ENCODE measurements around the gene NMNAT1.

Gene NMNAT1

GRCh38 chr1:9989773-9990172 is 46.5 kb downstream of the NMNAT1 start:
- WGBS (ENCODE audit: insufficient coverage) = 96% methylated on average over 5 of the region's 5 CpGs
- H3K4me1 ChIP-seq (ENCODE audit: control extremely low read depth in 1 of 4, control insufficient read depth in 4 of 4, insufficient read depth in 4 of 4, low read length in 3 of 4) = peaks cover 0 to 13% (median 1%) of the 10 kb centered on the region in 4 experiments
- H3K27me3 ChIP-seq (replicated peaks in 2 of 5; ENCODE audit: control insufficient read depth in 4 of 5, insufficient read depth in 5 of 5, low read length in 4 of 5) = peaks cover 0 to 16% (median 6%) of the 10 kb centered on the region in 5 experiments
- peaks cover 0 to 2% (median 0%) of the 10 kb centered on the region in 4 experiments for H3K36me3 ChIP-seq (ENCODE audit: control insufficient read depth in 4 of 4, insufficient read depth in 4 of 4, low read length in 3 of 4)
- ChIA-PET POLR2A (no interaction called here), CTCF (interaction anchor here (1.0 to 1.4 kb wide), 3 partner anchors 26 to 39 kb away, joined by 3 read pairs; no protein-coding TSS in a partner anchor)
- no peak overlapping the region for H3K4me3 ChIP-seq (ENCODE audit: control insufficient read depth in 1 of 7, extremely low read depth in 1 of 7, insufficient read depth in 4 of 7, low read depth in 2 of 7, low read length in 6 of 7)
- no peak overlapping the region for H3K27ac ChIP-seq (ENCODE audit: insufficient read depth in 1 of 2, low read depth in 1 of 2, low read length in 2 of 2, poor library complexity in 1 of 2, severe bottlenecking in 2 of 2)
- DNase-seq = no peak
- H3K9me3 ChIP-seq (ENCODE audit: control extremely low read depth in 1 of 5, control insufficient read depth in 4 of 5, insufficient read depth in 2 of 5, low read depth in 1 of 5, low read length in 4 of 5) = no peaks in the 10 kb centered on the region

GRCh38 chr1:9990944-9991343 is 47.7 kb downstream of the NMNAT1 start:
- DNase-seq = peak in 2 of 3 donors; percentile 28 to 40
- no peak overlapping the region for H3K27ac ChIP-seq (ENCODE audit: insufficient read depth in 1 of 2, low read depth in 1 of 2, low read length in 2 of 2, poor library complexity in 1 of 2, severe bottlenecking in 2 of 2)
- H3K36me3 ChIP-seq (ENCODE audit: control insufficient read depth in 4 of 4, insufficient read depth in 4 of 4, low read length in 3 of 4) = no peaks in the 10 kb centered on the region
- CTCF ChIA-PET = interaction anchor here (1.2 kb wide), 1 partner anchor 24 kb away, joined by 3 read pairs; no protein-coding TSS in a partner anchor
- H3K4me1 ChIP-seq (ENCODE audit: control extremely low read depth in 1 of 4, control insufficient read depth in 4 of 4, insufficient read depth in 4 of 4, low read length in 3 of 4) = peaks cover 0 to 13% (median 1%) of the 10 kb centered on the region in 4 experiments
- no peaks in the 10 kb centered on the region for H3K9me3 ChIP-seq (ENCODE audit: control extremely low read depth in 1 of 5, control insufficient read depth in 4 of 5, insufficient read depth in 2 of 5, low read depth in 1 of 5, low read length in 4 of 5)
- H3K27me3 ChIP-seq (replicated peaks in 2 of 5; ENCODE audit: control insufficient read depth in 4 of 5, insufficient read depth in 5 of 5, low read length in 4 of 5) = peaks cover 0 to 27% (median 8%) of the 10 kb centered on the region in 5 experiments
- WGBS (ENCODE audit: insufficient coverage) = no CpG with 5 or more reads among the region's 2 CpGs
- no peak overlapping the region for H3K4me3 ChIP-seq (ENCODE audit: control insufficient read depth in 1 of 7, extremely low read depth in 1 of 7, insufficient read depth in 4 of 7, low read depth in 2 of 7, low read length in 6 of 7)
- POLR2A ChIA-PET = interaction anchor here (0.6 kb wide), 1 partner anchor 319 kb away, joined by 3 read pairs; no protein-coding TSS in a partner anchor

- Histone ChIP-seq H3K4me3 (ENCODE audit: control insufficient read depth in 1 of 7, extremely low read depth in 1 of 7, insufficient read depth in 4 of 7, low read depth in 2 of 7, low read length in 6 of 7) (no peak overlapping the region), H3K27me3 (replicated peaks in 2 of 5; ENCODE audit: control insufficient read depth in 4 of 5, insufficient read depth in 5 of 5, low read length in 4 of 5) (peaks cover 0 to 46% (median 13%) of the 10 kb centered on the region in 5 experiments), H3K36me3 (ENCODE audit: control insufficient read depth in 4 of 4, insufficient read depth in 4 of 4, low read length in 3 of 4) (no peaks in the 10 kb centered on the region), H3K4me1 (ENCODE audit: control extremely low read depth in 1 of 4, control insufficient read depth in 4 of 4, insufficient read depth in 4 of 4, low read length in 3 of 4) (peaks cover 0 to 26% (median 11%) of the 10 kb centered on the region in 4 experiments), H3K27ac (ENCODE audit: insufficient read depth in 1 of 2, low read depth in 1 of 2, low read length in 2 of 2, poor library complexity in 1 of 2, severe bottlenecking in 2 of 2) (no peak overlapping the region), H3K9me3 (ENCODE audit: control extremely low read depth in 1 of 5, control insufficient read depth in 4 of 5, insufficient read depth in 2 of 5, low read depth in 1 of 5, low read length in 4 of 5) (no peaks in the 10 kb centered on the region)
- no peak for DNase-seq
- 94% methylated on average over 2 of the region's 5 CpGs for WGBS (ENCODE audit: insufficient coverage)
- ChIA-PET POLR2A (no interaction called here), CTCF (interaction anchor here (1.2 kb wide), 1 partner anchor 43 kb away, joined by 3 read pairs; no protein-coding TSS in a partner anchor)
Measured at GRCh38 chr1:9992910-9993309, 49.6 kb downstream of the NMNAT1 start.

- 97% methylated on average over 3 of the region's 7 CpGs for WGBS (ENCODE audit: insufficient coverage)
- Histone ChIP-seq H3K4me1 (ENCODE audit: control extremely low read depth in 1 of 4, control insufficient read depth in 4 of 4, insufficient read depth in 4 of 4, low read length in 3 of 4) (peaks cover 0 to 27% (median 13%) of the 10 kb centered on the region in 4 experiments), H3K36me3 (ENCODE audit: control insufficient read depth in 4 of 4, insufficient read depth in 4 of 4, low read length in 3 of 4) (no peaks in the 10 kb centered on the region), H3K9me3 (ENCODE audit: control extremely low read depth in 1 of 5, control insufficient read depth in 4 of 5, insufficient read depth in 2 of 5, low read depth in 1 of 5, low read length in 4 of 5) (peaks cover 0 to under 1% (median 0%) of the 10 kb centered on the region in 5 experiments), H3K27ac (ENCODE audit: insufficient read depth in 1 of 2, low read depth in 1 of 2, low read length in 2 of 2, poor library complexity in 1 of 2, severe bottlenecking in 2 of 2) (no peak overlapping the region), H3K27me3 (replicated peaks in 2 of 5; ENCODE audit: control insufficient read depth in 4 of 5, insufficient read depth in 5 of 5, low read length in 4 of 5) (peaks cover 2 to 53% (median 17%) of the 10 kb centered on the region in 5 experiments), H3K4me3 (ENCODE audit: control insufficient read depth in 1 of 7, extremely low read depth in 1 of 7, insufficient read depth in 4 of 7, low read depth in 2 of 7, low read length in 6 of 7) (no peak overlapping the region)
- ChIA-PET POLR2A (interaction anchor here (0.6 kb wide), 1 partner anchor 78 kb away, joined by 5 read pairs; no protein-coding TSS in a partner anchor), CTCF (no interaction called here)
- no peak for DNase-seq
Measured at GRCh38 chr1:9993561-9994075, 50.3 kb downstream of the NMNAT1 start.

GRCh38 chr1:9996624-9997582 is 53.6 kb downstream of the NMNAT1 start, which contains the start of gene RBP7:
Gene RBP7 (plus strand): TSS chr1:9997228. CDS start chr1:9997259, 31 bp downstream.
- peak; percentile 27 to 49 (median 31) for DNase-seq
- Histone ChIP-seq H3K27me3 (replicated peaks in 2 of 5; ENCODE audit: control insufficient read depth in 4 of 5, insufficient read depth in 5 of 5, low read length in 4 of 5) (peaks cover 5 to 67% (median 20%) of the 10 kb centered on the region in 5 experiments), H3K36me3 (ENCODE audit: control insufficient read depth in 4 of 4, insufficient read depth in 4 of 4, low read length in 3 of 4) (no peaks in the 10 kb centered on the region), H3K9me3 (ENCODE audit: control extremely low read depth in 1 of 5, control insufficient read depth in 4 of 5, insufficient read depth in 2 of 5, low read depth in 1 of 5, low read length in 4 of 5) (peaks cover 0 to 4% (median 0%) of the 10 kb centered on the region in 5 experiments), H3K4me1 (ENCODE audit: control extremely low read depth in 1 of 4, control insufficient read depth in 4 of 4, insufficient read depth in 4 of 4, low read length in 3 of 4) (peaks cover 0 to 19% (median 13%) of the 10 kb centered on the region in 4 experiments), H3K27ac (ENCODE audit: insufficient read depth in 1 of 2, low read depth in 1 of 2, low read length in 2 of 2, poor library complexity in 1 of 2, severe bottlenecking in 2 of 2) (no peak within 1 kb of the TSS), H3K4me3 (ENCODE audit: control insufficient read depth in 1 of 7, extremely low read depth in 1 of 7, insufficient read depth in 4 of 7, low read depth in 2 of 7, low read length in 6 of 7) (peak within 1 kb of the TSS; percentile 19 to 68 (median 50))
- ChIA-PET CTCF (interaction anchor here (0.6 to 1.3 kb wide), 3 partner anchors 40 to 123 kb away, joined by 3 to 4 read pairs (median 3); no protein-coding TSS in a partner anchor), POLR2A (no interaction called here)
- WGBS (ENCODE audit: insufficient coverage) = 2% methylated on average over 39 of the region's 71 CpGs

- CTCF ChIA-PET = interaction anchor here (0.5 kb wide), 1 partner anchor 144 kb away, joined by 3 read pairs; no protein-coding TSS in a partner anchor
- 89% methylated on average over 7 of the region's 8 CpGs for WGBS (ENCODE audit: insufficient coverage)
Measured at GRCh38 chr1:10001016-10001665, 57.9 kb downstream of the NMNAT1 start.

More at GRCh38 chr1:10001016-10001665, 57.9 kb downstream of the NMNAT1 start:
- DNase-seq = no peak
- H3K27me3 ChIP-seq (replicated peaks in 2 of 5; ENCODE audit: control insufficient read depth in 4 of 5, insufficient read depth in 5 of 5, low read length in 4 of 5) = peaks cover 5 to 42% (median 12%) of the 10 kb centered on the region in 5 experiments
- H3K4me1 ChIP-seq (ENCODE audit: control extremely low read depth in 1 of 4, control insufficient read depth in 4 of 4, insufficient read depth in 4 of 4, low read length in 3 of 4) = peaks cover 0 to 15% (median 12%) of the 10 kb centered on the region in 4 experiments
- H3K9me3 ChIP-seq (ENCODE audit: control extremely low read depth in 1 of 5, control insufficient read depth in 4 of 5, insufficient read depth in 2 of 5, low read depth in 1 of 5, low read length in 4 of 5) = peaks cover 0 to 4% (median 0%) of the 10 kb centered on the region in 5 experiments
- POLR2A ChIA-PET = interaction anchor here (0.6 kb wide), 1 partner anchor 9 kb away, joined by 3 read pairs; no protein-coding TSS in a partner anchor
- no peaks in the 10 kb centered on the region for H3K36me3 ChIP-seq (ENCODE audit: control insufficient read depth in 4 of 4, insufficient read depth in 4 of 4, low read length in 3 of 4)
- H3K27ac ChIP-seq (ENCODE audit: insufficient read depth in 1 of 2, low read depth in 1 of 2, low read length in 2 of 2, poor library complexity in 1 of 2, severe bottlenecking in 2 of 2) = no peak overlapping the region
- no peak overlapping the region for H3K4me3 ChIP-seq (ENCODE audit: control insufficient read depth in 1 of 7, extremely low read depth in 1 of 7, insufficient read depth in 4 of 7, low read depth in 2 of 7, low read length in 6 of 7)

Data from common myeloid progenitor, CD34-positive (primary cell).